ENCODE data around the gene NXPH2.
"Not testable (repeated sequence)": the region's sequence is repeated elsewhere in the genome, so short reads cannot be mapped to it uniquely, and the experiment has no call there.

Gene NXPH2

GRCh38 chr2:138708682-138709241 lies 71.4 kb downstream of the NXPH2 start:
- no peak for DNase-seq

GRCh38 chr2:138707392-138708074 lies 72.7 kb downstream of the NXPH2 start:
- DNase-seq: no peak

DNA sequence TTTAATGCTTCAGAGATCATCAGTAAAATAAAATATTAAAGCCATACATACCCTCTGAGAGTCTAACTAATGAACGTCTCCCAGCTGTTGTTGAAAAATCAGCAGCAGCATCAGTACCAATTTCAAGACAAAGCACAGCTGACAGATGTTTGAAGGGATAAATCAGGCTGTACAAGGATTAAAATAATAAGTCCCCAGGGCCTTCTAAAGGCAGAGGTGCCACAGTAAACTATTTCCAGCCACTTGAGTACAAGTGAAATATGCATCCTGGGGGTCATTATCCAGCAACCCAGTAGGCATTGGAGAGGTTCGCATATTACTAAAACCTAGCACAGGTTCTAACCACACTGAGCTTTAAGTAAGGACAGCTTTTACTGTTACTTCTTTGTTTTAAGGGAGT lies 76.9 kb downstream of the NXPH2 start:
- DNase-seq: no peak

- DNase-seq: no peak
Observed at GRCh38 chr2:138700716-138701115, 79.5 kb downstream of the NXPH2 start.

DNA sequence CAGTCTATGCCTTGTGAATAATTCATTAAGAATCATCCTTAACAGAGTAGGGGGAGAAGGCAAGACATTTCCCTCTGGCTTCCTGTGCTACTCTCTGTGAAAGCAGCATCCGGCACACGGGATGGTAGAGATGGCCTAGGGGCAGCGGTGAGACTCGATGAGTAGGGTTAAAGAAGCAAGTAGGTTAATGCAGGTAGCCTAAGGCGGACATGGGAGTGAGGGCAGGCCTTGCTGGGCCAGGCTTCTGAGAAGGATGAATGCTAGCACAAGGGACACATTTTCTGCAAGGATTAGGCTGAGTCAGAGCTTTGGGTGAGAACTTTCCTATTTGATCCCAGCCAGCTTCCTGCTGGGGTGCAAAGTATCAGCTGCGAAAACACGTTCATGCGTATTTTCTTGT lies 80.8 kb downstream of the NXPH2 start:
- no peak for DNase-seq

- DNase-seq: no peak
Observed at GRCh38 chr2:138698428-138698827, 81.8 kb downstream of the NXPH2 start.

DNA sequence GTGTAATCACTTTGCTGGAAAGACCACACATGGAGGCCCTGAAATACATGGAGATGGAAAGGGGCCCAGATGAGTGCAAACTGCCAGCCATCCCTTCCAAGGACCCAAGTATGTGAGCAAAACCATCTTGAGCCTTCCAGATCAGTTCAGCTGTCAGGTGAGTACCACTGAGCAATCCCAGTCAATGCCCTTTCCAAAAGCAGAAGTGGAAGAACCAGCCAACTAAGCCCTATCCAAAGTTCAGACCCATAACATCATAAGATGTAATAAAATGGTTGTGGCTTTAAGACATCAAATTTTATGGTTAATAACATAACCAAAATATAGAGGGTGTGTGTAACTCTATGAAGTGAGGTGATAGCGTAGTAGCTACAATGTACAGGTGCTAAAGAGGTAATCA lies 88.5 kb downstream of the NXPH2 start:
- no peak for DNase-seq

GRCh38 chr2:138689705-138690104 lies 90.5 kb downstream of the NXPH2 start:
- DNase-seq: no peak

GRCh38 chr2:138682163-138682562 lies 98.0 kb downstream of the NXPH2 start:
- DNase-seq: no peak

- no peak for DNase-seq
Observed at GRCh38 chr2:138677221-138677620, 103.0 kb downstream of the NXPH2 start.

- no peak for DNase-seq
Observed at GRCh38 chr2:138676619-138677021, 103.6 kb downstream of the NXPH2 start.

GRCh38 chr2:138671566-138671965 lies 108.6 kb downstream of the NXPH2 start:
- DNase-seq: no peak

GRCh38 chr2:138670734-138671133 lies 109.5 kb downstream of the NXPH2 start:
- no peak for DNase-seq

- no peak for DNase-seq
Observed at GRCh38 chr2:138665937-138666336, 114.3 kb downstream of the NXPH2 start.

DNA sequence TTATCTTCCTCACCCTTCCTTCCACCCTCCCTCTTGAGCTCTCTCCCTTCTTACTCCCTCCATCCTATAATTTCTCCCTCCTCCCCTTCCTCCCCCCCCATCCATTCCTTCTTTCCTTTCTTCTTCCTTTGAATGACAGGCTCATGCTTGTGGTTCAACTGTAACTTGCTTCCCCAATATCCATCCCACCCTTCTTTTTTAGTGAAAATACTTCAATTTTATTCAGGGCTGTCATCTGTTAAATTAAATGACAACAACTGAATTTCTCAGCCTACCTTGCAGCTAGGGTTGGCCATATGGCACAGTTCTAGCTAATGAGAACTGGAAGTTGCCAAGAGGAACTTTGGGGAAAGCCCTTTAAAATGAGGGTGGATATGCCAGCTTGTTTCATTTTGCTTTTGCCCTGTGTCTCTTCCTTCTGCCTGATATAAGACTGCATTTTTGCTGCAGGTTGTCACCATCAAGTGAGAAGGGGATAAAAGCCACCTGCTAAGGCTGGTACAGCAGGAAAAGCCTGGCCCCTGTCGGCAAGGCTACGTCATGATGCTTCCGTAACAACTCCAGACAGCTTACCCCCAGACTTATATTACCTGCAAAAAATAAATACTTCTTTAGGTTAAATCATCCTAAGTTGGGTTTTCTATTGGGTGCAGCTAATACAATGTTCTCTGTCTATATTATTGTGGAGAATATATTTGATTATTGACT lies 121.8 kb downstream of the NXPH2 start:
- no peak for DNase-seq

- DNase-seq: no peak
Observed at GRCh38 chr2:138654146-138654545, 126.0 kb downstream of the NXPH2 start.

DNA sequence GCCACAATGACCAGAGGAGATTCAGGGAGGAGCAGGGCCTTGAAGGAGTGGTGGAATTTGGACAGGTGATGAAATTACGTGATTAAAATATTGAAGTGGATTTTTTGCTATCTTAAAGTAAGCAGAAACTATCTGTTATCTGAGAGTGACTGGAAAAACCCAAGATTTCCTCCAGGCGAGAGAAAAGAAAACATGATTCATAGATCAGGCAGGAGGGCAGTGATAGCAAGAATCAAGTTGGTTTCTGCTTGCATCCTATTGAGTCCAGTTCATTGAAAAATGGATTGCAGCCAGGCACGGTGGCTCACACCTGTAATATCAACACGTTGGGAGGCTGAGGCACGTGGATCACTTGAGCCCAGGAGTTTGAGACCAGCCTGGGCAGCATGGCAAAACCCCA lies 127.8 kb downstream of the NXPH2 start:
- no peak for DNase-seq

DNA sequence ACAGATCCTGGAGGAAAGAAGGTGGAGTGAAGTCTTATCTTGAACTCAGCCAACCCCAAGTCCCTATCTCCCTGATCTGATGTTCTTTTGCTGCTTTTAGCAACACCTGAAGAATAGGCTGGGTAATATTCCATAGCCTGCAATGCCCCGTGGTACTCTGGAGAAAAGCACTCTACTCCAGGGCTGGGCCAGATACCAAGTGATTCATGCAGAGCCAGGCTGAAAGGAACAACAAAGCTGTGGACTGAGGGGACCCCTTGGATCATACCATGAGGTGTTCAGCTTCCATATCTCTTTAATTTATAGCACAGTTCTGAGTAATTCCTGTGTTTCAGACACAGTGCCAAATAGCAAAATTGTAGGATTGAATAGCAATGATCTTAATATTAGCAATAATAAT lies 130.6 kb downstream of the NXPH2 start:
- DNase-seq: no peak

GRCh38 chr2:138648606-138649005 lies 131.6 kb downstream of the NXPH2 start:
- no peak for DNase-seq

DNA sequence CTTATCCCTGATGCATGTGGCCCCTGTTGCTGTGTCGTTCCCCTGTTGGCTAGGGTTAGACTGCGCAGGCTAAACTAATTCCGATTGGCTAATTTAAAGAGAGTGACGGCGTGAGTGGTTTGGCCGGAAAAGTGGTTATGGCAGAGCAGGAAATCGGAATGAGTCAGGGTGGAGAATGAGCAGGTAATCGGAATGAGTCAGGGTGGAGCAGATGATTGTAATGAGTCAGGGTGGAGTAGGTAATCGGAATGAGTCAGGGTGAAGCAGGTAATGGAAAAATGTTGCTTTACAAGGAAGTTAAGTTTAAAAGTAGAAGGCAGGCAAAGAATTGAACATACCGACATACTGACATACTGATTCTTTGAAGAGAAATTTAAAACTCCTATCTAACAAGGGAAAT lies 135.4 kb downstream of the NXPH2 start:
- DNase-seq: not testable (repeated sequence)

DNA sequence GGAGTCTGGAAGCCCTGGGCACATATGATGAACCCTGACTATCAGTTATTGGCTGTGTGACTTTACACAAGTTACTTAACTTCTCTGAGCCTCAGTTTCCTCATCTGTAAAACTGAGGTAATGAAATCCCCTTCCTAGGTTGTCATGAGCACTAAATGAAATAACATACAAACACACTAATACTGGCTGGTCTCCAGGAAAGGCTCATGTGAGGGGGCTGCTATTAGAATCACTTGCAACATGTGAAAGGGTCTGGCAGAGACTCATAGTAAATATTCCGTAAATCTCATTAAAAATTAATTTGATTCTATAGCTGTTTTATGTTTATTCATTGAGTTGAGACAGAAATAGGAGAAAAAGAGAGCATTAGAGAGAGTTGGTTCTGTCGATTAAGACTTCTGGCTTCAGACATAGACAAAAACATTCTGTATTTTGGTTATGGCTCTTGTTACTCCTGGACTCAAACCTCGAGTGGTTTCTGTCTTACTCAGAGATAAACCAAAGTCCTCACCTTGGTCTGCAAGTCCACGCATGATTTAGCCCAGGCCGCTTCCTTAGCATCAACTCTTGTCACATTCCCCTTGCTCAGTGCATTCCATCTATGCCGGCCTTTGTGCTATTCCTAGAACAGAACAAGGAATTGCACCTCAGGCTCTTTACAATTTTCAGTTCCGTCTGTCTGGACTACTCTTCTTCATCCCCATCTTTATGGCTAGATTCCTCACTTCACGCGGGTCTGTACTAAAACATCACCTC lies 139.1 kb downstream of the NXPH2 start:
- DNase-seq: no peak

GRCh38 chr2:138637686-138638085 lies 142.5 kb downstream of the NXPH2 start:
- DNase-seq: no peak

GRCh38 chr2:138637061-138637460 lies 143.1 kb downstream of the NXPH2 start:
- DNase-seq: no peak

DNA sequence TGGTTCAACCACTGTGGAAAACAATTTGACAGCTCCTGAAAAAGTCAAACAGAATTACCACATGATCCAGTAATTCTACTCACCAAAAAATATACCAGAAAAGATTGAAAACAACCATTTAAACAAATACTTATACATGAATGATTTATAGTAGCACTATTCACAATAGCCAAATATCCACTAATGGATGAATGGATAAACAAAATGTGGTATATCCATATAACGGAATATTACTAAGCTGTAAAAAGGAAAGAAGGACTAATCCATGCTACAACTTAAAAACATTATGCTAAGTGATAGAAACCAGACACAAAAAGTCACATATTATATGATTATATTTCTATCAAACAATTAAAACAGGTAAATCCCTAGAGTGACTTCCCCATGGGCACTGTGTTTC lies 147.1 kb downstream of the NXPH2 start:
- no peak for DNase-seq
